ENCODE data around the gene E4F1.

The E4F1 gene, protein sequence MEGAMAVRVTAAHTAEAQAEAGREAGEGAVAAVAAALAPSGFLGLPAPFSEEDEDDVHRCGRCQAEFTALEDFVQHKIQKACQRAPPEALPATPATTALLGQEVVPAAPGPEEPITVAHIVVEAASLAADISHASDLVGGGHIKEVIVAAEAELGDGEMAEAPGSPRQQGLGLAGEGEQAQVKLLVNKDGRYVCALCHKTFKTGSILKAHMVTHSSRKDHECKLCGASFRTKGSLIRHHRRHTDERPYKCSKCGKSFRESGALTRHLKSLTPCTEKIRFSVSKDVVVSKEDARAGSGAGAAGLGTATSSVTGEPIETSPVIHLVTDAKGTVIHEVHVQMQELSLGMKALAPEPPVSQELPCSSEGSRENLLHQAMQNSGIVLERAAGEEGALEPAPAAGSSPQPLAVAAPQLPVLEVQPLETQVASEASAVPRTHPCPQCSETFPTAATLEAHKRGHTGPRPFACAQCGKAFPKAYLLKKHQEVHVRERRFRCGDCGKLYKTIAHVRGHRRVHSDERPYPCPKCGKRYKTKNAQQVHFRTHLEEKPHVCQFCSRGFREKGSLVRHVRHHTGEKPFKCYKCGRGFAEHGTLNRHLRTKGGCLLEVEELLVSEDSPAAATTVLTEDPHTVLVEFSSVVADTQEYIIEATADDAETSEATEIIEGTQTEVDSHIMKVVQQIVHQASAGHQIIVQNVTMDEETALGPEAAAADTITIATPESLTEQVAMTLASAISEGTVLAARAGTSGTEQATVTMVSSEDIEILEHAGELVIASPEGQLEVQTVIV

DNA sequence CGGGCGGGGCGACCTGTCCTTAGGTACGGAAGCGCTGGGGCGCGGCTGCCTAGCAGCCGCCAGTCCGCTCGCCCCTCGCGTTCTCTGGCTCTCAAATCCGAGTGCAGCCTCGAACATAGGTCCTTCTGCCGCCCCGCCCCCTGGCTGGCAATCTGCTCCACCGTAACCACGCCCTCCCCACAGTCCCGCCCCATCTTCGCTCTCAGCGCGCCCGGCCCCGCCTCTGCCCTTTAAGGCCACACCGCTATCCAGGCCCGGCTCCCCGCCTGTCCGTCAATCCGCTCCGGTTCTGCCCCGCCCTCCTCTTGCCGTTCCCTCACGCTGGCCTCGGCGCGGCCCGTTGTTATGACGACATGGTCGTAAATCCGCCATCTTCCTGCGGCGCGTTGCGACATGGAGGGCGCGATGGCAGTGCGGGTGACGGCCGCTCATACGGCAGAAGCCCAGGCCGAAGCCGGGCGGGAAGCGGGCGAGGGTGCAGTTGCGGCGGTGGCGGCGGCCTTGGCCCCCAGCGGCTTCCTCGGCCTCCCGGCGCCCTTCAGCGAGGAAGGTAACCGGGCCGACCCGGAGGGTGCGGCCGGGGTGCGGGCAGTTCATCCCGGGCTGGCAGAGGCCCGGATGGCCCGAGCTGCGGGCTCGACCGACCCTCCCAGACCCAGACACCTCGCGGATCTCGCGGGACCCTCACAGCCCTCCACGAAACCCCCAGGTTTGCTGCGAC lies at the start of gene E4F1:
TSS of gene E4F1 (plus strand) at position 371 of the 721 bp plus-strand sequence. CDS start at position 394, 23 bp downstream.
- peak; percentile 99 for FAIRE-seq
- DNase-seq (ENCODE audit: insufficient read length, low spot score), result peak; percentile 98

DNA sequence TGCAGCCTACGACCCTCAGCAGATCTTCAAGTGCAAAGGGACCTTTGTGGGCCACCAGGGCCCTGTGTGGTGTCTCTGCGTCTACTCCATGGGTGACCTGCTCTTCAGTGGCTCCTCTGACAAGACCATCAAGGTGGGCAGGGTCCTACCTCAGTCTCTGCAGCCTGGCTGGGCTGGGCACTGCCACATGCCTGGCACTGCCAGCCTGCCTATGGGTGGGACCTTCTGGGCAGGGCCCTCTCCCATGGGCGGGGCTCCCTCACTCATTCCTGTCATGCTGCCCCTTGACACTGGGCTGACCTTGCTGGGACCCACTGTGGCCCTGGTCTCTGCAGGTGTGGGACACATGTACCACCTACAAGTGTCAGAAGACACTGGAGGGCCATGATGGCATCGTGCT lies 49.5 kb upstream of the E4F1 start:
- no peak for FAIRE-seq
- no peak for DNase-seq (ENCODE audit: insufficient read length, low spot score)

DNA sequence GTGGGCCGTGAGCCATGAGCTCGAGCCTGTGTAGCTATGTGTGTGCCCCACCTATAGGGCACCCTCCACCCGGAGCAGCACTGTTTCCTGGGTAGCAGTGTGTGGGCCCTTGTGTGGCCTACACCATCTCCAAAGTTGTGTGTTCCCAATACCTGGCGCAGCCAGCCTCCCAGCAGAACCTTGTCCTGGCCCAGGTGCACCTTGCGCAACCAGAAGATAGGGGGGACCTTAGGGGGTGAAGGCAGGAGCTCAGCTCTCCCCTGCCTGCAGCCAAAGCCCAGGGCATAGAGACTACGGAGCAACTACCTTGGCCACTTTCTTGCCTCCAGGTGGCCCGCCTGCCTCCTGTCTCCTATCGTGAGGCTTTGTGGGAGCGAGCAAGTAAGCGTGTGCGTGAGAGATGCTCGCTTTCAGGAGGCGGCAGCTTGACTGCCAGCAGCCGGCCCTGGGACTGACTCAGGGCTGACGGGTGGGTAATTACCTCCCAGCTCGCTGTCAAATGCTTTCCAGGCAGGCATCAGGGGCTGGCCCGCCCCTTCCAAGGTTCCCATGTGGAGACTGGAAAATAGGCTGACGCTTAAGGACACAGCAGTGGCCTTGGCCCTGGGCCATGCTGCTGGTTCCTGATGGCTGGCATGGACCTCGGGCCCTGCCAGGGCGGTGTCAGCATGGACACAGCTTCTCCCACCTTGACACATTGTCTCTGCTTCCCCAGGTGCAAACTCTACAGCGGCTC lies 48.8 kb upstream of the E4F1 start:
- no peak for DNase-seq (ENCODE audit: insufficient read length, low spot score)
- no peak for FAIRE-seq

DNA sequence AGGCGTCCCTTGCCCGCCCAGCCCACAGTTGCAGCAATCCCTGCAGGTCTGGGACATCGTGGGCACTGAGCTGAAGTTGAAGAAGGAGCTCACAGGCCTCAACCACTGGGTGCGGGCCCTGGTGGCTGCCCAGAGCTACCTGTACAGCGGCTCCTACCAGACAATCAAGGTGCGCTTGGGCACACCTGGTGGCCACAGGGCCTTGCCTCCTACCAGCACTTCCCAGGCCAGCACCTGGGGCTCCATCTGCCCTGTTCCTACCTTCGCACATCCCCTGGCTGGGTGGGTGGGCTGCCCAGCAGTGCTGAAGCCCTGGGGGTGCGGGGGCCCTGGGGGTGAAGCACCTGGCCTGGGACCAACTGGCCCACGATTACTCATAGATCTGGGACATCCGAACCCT lies 47.9 kb upstream of the E4F1 start:
- FAIRE-seq, result no peak
- DNase-seq (ENCODE audit: insufficient read length, low spot score), result no peak

DNA sequence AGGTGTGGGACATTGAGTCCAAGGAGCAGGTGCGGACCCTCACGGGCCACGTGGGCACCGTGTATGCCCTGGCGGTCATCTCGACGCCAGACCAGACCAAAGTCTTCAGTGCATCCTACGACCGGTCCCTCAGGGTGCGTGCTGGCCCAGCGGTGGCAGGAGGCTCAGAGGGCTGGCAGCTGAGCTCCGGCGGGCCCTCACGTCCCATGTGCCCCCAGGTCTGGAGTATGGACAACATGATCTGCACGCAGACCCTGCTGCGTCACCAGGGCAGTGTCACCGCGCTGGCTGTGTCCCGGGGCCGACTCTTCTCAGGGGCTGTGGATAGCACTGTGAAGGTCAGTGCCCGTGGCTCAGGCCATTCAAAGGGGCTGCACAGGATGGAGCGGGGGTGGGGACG lies 47.3 kb upstream of the E4F1 start:
- no peak for FAIRE-seq
- no peak for DNase-seq (ENCODE audit: insufficient read length, low spot score)

DNA sequence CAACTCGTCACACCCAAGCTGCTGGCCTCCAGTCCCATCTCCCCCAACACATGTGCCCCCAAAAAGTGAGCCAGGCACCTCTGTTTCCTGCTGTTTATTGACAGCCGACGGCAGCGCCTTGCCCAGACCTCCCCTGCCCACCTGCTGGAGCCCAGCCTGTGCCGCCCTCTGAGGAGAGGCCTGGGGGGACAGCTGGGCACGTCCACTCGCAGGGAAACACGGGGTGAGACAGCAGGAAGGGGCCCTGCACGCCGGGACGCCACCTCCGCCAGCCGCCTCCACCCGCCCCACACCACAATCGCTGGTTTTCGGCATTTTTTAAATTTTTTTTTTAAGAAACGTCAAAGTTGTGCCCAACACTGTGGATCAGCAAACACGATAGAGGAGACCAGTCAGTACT lies 46.3 kb upstream of the E4F1 start:
- FAIRE-seq (no peak), DNase-seq (ENCODE audit: insufficient read length, low spot score) (no peak)

DNA sequence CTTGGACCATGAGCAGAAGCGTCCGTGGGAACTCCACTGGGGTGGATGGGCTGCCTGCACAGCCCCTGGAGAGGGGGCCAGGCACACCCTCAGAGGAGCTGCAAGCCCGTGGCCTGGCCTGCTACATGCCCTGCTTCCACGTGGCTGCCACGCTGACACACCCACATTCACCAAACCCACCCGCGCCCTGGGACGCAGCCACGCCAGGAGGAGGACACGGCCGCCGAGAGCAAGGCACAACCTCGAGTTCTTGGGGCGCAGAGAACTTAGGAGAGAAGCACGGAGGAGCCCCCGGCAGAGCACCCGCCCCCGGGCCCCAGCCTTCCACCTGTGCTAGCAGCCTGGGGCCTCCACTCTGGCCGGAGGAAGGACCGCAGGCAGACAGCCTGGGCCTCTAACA lies 45.8 kb upstream of the E4F1 start:
- FAIRE-seq (no peak), DNase-seq (ENCODE audit: insufficient read length, low spot score) (no peak)

DNA sequence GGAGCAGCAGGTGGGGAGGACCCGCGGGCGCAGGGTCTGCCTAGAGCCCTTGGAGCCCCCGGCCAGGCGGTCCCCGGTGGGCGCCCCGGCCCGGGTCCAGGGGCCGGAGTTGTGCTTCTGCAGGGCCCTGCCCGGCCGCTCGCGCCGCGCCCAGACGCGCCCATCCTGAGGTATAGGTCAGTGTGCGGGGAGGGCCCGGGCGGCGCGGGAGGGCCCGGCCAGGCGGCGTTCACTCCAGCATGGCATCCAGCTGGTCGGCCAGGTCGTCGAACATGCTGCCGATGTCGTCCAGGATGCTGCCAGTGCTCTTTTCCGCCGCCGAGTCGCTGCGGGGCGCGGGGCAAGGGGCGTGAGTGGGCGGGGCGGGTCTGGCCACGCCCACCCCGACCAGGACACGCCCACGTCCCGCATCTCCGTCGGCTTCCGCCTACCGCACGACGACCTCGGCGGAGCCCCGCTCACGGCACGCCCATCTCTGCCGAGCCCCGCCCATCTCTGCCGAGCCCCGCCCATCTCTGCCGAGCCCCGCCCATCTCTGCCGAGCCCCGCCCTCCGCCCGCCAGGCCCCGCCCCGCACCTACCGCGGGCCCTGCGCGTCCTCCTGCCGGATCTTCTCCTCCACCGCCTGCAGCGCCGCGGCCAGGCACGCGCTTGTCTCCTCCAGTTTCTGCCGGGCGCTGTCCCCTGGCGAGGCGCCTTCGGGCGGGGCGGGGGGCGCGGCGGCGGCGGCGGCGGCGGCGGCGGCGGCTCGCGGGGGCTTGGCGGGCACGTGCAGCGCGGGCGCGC lies 44.9 kb upstream of the E4F1 start:
- DNase-seq (ENCODE audit: insufficient read length, low spot score) (no peak), FAIRE-seq (no peak)

DNA sequence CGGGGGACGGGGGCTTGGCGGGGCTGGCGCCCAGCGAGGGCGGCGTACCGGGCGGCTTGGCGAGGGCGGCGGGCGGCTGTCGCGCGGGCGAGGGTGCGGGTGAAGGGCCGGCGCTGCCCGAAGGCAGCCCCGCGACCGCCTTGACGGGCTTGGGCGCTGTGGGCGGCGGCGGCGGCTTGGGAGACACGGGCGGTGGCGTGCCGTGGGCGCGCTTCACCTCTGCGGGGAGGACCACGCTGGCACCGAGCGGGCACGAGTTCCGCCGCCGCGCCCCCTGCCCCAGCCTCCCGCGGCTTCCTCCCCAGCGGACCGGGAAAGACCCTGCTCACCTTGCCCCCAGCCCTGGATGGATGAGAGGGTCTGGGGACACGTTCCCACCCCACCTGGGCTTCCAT lies 44.3 kb upstream of the E4F1 start:
- no peak for DNase-seq (ENCODE audit: insufficient read length, low spot score)
- no peak for FAIRE-seq

DNA sequence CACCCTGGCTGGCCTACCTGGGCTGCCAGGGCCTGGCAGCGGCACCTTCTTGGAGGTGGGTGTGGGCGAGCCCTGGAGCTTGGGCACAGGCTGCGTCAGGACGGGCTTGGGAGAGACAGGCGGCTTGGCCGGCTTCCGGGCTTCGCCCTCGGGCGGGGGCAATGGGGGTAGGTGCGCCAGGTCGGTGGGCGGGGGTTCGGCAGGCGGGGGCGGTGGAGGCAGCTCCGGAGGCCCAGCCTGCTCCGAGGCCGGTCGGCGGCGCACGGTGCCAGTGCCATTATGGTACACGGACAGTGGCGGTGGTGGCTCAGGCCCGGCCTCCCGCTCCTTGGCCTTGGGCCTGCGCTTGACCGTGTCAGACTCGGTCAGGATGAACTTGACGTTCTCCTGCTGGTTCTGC lies 43.8 kb upstream of the E4F1 start:
- no peak for FAIRE-seq

DNA sequence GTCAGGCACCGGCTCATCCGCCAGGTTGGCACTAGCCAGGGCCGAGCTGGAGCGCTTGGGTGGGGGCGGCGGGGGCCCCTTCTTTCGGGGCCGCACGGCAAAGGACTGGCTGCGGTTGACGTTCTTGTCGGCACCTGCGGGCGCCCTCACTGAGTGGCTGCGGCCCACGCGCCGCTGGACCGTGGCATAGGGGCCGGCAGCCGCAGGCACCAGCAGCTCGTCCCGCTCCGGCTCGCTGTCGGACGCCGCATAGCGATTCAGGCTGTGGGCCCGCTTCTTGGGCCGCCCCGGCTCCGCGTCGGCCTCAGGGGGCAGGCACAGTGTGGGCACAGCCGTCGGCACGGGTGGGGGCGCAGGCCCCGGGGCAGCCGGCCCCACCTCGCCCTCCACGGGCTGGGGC lies 42.9 kb upstream of the E4F1 start:
- FAIRE-seq (no peak), DNase-seq (ENCODE audit: insufficient read length, low spot score) (no peak)

More for the DNA sequence above, 43.8 kb upstream of the E4F1 start:
- DNase-seq (ENCODE audit: insufficient read length, low spot score), result no peak

DNA sequence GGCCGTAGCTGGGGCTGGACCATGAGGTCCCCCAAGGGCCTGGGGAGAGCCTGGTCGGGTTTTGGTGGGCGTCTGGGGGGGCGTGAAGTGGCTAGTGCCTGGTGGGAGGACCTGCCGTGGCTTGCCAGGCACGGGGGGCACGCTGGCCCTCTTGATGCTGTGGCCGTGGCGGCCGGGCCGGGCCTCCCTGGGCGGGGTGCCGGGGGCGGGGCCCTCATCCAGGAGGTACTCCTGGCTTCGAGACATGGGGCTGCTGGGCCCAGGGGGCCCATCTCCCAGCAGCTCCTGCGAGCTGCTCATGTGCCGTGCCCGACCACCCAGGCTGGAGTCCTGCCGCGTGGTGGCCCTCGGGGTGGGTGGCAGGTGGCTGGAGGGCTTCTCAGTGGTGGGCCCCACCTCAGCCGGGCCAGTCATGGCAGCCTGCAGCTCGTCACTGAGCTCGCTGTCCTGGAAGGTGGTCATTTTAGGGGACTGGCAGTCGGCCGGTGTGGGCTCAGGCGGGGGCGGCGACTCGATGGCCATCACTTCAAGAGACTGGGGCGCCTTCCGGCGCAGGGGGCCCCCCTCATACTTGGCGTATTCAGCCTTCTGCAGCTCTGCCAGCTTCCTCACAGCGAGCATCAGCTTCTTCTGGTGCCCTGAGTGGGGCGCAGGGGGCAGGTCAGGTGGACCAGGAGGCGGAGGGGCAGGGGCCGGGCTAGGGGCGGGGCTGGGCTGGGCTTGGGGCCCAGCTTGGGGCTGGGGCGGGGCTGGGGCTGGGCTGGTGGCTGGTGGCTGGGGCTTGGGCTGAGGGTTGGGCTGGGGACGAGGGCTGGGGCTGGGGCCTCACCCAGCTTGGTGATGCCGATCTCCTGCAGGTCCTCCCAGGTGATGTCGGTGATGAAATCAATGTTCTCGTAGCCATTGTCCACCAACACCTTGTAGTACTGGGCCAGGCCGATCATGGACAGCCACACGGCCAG lies 42.1 kb upstream of the E4F1 start:
- DNase-seq (ENCODE audit: insufficient read length, low spot score), result no peak
- no peak for FAIRE-seq

DNA sequence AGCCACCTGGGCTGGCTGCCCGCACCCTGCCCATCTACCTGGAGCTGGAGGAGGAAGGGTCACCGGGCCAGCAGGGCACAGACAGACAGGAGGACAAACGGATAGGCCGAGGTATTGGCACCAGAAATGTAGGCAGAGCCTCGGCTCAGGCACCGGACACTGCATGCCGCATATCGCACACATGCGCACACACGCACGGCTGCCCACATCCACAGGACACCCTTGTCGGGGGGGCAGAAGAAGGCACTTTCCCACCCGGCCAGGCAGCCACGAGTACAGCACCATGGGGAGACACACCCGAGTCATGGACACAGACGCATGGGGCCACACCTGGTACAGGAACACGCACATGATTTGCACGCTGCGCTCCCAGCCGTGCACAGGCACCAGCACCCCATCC lies 41.4 kb upstream of the E4F1 start:
- DNase-seq (ENCODE audit: insufficient read length, low spot score) (no peak), FAIRE-seq (no peak)

DNA sequence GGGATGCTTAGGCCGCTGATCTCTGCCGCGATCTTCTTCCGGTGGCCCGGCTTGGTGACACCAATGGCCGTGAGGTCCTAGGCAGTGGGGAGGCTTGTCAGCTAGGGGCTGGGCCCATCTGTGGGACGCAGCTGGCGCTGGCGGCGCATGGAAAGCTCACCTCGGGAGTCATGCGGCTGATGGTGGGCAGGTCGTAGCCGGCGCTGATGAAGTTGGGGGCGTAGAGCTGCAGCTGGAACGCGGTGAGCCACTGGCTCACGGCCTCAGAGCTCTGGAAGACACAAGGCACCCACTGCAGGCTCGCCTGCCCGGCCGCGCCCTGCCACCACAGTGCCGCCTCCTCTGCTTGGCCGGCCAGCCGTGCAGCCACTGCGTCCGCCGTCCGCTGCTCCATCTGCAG lies 39.7 kb upstream of the E4F1 start:
- DNase-seq (ENCODE audit: insufficient read length, low spot score) (no peak), FAIRE-seq (no peak)

DNA sequence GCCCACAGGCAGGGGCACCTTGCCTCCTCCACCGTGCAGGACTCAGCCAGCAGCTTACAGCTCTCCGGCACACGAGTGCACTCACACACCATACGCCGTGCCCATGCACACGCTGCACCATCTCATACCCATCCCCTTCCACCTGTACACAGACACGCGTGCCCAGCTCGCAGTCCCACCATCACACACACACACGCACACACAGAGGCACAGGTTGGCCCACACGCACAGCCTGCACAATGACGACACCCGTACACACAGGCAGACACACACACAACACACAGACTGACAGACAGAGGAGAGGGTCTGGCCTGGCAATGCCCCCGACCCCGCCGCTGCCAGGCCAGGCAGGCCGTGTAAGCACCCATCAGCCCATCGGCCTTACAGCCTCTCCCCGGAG lies 39.0 kb upstream of the E4F1 start:
- DNase-seq (ENCODE audit: insufficient read length, low spot score), result no peak
- peak; percentile 20 for FAIRE-seq

DNA sequence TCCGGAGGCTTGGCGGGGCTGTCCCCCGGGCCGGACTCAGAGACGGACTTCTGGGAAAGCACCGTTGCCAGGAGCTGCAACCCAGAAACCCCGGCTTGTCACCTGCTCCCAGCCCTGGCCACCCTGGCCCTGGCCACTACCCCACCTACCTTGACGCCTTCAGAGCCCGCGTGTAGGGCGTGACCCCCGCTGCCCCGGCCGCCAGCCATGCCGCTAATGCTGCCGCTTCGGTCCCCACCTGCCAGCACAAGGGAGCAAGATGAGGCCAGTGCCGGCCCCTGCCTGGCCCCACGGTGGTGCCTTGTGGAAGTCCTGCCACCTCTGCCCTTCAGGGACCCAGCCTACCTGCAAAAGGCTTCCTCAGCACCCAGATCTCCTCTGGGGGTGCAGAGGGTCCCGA lies 38.4 kb upstream of the E4F1 start:
- no peak for DNase-seq (ENCODE audit: insufficient read length, low spot score)
- no peak for FAIRE-seq

DNA sequence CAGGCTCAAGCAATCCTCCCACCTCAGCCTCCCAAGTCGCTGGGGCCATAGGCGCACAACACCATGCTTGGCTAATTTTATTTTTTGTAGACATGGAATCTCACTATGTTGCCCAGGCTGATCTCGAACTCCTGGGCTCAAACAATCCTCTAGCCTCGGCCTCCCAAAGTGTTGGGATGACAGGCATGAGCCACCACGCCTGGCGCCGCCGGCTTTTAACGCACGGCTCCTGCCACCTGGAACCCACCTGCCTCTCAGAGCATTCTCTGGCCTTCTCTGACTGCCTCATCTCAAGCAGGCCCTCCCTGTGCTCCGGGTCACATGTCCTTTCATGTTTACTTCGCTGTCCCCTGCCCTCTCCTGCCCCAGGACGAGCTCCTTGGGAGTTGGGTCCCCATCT lies 37.3 kb upstream of the E4F1 start:
- DNase-seq (ENCODE audit: insufficient read length, low spot score) (no peak), FAIRE-seq (no peak)

DNA sequence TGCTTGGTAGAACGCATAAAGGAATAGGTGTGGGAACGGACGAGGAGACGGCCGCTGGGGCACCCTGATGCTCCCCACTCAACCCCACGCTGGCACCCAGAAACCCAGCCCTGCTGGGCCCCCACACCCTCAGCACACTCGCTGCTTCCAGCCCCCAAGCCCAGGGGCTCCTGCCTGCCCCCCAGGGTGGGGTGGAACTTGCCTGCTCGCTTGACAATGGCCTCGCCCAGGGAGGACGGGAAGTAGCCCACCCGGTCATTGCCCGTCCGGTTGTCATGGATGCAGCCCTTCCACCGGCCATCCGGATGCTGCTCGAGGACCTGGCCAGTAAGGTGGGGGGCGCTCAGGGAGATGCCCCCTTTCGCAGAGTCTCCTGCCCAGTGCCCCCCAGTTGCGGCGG lies 36.9 kb upstream of the E4F1 start:
- DNase-seq (ENCODE audit: insufficient read length, low spot score) (no peak), FAIRE-seq (no peak)

DNA sequence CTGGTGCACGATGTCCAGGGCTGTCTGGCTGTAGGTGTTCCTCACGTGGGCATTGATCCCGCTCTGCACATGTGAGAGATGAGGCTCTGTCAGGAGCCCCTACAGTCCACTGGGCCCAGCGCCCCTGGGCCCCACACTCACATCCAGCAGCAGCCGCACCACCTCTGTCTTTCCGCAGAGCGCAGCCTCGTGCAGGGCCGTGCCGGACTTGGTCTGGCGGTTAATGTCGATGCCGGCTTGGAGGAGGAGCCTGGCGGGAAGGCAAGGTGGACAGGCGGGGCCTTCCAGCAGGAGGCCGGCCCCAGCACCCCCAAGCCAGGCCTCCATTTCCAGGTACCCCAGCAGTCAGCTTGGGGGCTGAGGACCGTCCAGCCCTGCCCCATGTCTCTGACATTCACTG lies 36.2 kb upstream of the E4F1 start:
- DNase-seq (ENCODE audit: insufficient read length, low spot score), result no peak
- FAIRE-seq, result no peak
